Measurements from ENCODE around the gene SH3RF3.

DNA sequence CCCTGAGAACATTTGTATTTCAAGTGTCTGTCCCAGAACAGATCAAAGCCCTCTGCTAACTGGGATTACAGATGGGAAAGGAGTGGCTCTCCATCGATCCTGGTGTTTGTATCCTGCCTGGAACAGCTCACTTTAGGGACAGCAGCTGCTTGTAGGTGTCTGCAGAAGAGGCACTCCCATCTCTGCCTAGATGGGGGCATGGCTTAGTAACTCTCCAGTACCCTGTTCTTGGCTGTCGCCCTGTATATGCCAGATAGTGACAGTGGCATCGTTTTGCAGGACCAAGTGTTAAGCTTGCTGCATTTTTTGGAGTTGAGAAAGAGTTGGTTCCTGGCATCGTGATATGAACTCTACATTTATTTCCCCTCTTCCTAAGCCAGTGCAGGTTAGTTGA lies 189.9 kb downstream of the SH3RF3 start:
- TF ChIP-seq, protein P1, sequence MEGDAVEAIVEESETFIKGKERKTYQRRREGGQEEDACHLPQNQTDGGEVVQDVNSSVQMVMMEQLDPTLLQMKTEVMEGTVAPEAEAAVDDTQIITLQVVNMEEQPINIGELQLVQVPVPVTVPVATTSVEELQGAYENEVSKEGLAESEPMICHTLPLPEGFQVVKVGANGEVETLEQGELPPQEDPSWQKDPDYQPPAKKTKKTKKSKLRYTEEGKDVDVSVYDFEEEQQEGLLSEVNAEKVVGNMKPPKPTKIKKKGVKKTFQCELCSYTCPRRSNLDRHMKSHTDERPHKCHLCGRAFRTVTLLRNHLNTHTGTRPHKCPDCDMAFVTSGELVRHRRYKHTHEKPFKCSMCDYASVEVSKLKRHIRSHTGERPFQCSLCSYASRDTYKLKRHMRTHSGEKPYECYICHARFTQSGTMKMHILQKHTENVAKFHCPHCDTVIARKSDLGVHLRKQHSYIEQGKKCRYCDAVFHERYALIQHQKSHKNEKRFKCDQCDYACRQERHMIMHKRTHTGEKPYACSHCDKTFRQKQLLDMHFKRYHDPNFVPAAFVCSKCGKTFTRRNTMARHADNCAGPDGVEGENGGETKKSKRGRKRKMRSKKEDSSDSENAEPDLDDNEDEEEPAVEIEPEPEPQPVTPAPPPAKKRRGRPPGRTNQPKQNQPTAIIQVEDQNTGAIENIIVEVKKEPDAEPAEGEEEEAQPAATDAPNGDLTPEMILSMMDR (conservative IDR thresholded peaks at IDR 0.05 in 1 of 2, IDR thresholded peaks at IDR 0.05 in 1 of 2; ENCODE audit: low read depth in 1 of 2, low read length in 2 of 2): no peak
- TF ChIP-seq EZH2 (IDR thresholded peaks at IDR 0.05; ENCODE audit: low read length, missing control alignments): no peak

All from fibroblast of lung (primary cell).